H1 (cell line): Measurements from ENCODE around the gene NLRC5. TPM values are rescaled to one million over a fixed set of nuclear protein-coding genes. Genes with fewer than 3 reads are reported as not detected.

Source experiments
- CTCF ChIA-PET: fragments of 300-600 bp; sonication (Branson Sonifier 250); formaldehyde crosslinking; loops from one replicate; lab custom pipeline; 2021; ENCODE audit not compliant: partially characterized antibody; lab: Charles Lee
- POLR2A ChIA-PET: fragments of 300-600 bp; sonication (Branson Sonifier 250); formaldehyde crosslinking; loops from one replicate; lab custom pipeline; 2021; ENCODE audit warnings: inconsistent platforms; ENCODE audit not compliant: partially characterized antibody; lab: Charles Lee
- DNase-seq, 2 experiments: peaks; one replicate each; pipeline versions ENCODE4 v3.0.0 to v3.0.0-alpha.2; 2010 to 2022; ENCODE audit warnings: low spot score in 2 of 2, low read depth in 1 of 2, mixed read lengths in 1 of 2
- FAIRE-seq: peaks from 2 replicates; lab custom pipeline; 2011; peaks lifted over from hg19 to GRCh38; lab: Jason Lieb, UNC
- H2AFZ ChIP-seq: 2 replicates; pipeline ENCODE4 v1.8.1; 2012; ENCODE audit warnings: low read length, inconsistent platforms
- H2AK5ac ChIP-seq: 2 replicates; pipeline ENCODE4 v1.6.1; 2013; ENCODE audit warnings: low read depth, low read length
- H2BK120ac ChIP-seq: replicated peaks from 2 replicates; pipeline ENCODE3; 2013; ENCODE audit warnings: low read depth, low read length, inconsistent platforms
- H2BK12ac ChIP-seq: 2 replicates; pipeline ENCODE4 v1.6.1; 2013; ENCODE audit warnings: low read depth, low read length
- H2BK15ac ChIP-seq: 2 replicates; pipeline ENCODE4 v1.6.1; 2013; ENCODE audit warnings: low read length
- H2BK20ac ChIP-seq: 2 replicates; pipeline ENCODE4 v1.6.1; 2013; ENCODE audit warnings: low read length
- H2BK5ac ChIP-seq: 2 replicates; pipeline ENCODE4 v1.6.1; 2013; ENCODE audit warnings: low read depth, low read length
- H3K14ac ChIP-seq: 2 replicates; pipeline ENCODE4 v1.6.1; 2013; ENCODE audit warnings: inconsistent platforms; ENCODE audit not compliant: insufficient read length
- H3K18ac ChIP-seq: 2 replicates; pipeline ENCODE4 v1.6.1; 2013; ENCODE audit warnings: low read length; ENCODE audit errors: extremely low read depth
- H3K23ac ChIP-seq: 2 replicates; pipeline ENCODE4 v1.6.1; 2013; ENCODE audit warnings: inconsistent platforms; ENCODE audit not compliant: insufficient read length
- H3K23me2 ChIP-seq: 2 replicates; pipeline ENCODE4 v1.6.1; 2013; ENCODE audit warnings: low read depth, low read length
- H3K27ac ChIP-seq: 2 replicates; pipeline ENCODE4 v1.6.1; 2011; ENCODE audit warnings: low read depth, low read length, inconsistent platforms
- H3K27me3 ChIP-seq, 4 experiments: replicated peaks in 1 of 4; 1 replicate in 1 of 4; 2 replicates in 3 of 4; pipeline versions ENCODE4 v1.6.1 to v1.8.1; 2011 to 2013; ENCODE audit warnings: low read length in 3 of 4, mild to moderate bottlenecking in 3 of 4, inconsistent platforms in 2 of 4, mixed read lengths in 2 of 4, moderate library complexity in 1 of 4; ENCODE audit not compliant: control insufficient read depth in 3 of 4, insufficient read depth in 3 of 4; ENCODE audit errors: extremely low read depth in 1 of 4
- H3K36me3 ChIP-seq, 4 experiments: 2 replicates each; pipeline versions ENCODE4 v1.6.1 to v1.8.1; 2011 to 2013; ENCODE audit warnings: mild to moderate bottlenecking in 4 of 4, low read length in 3 of 4, moderate library complexity in 2 of 4, control low read depth in 1 of 4, inconsistent platforms in 1 of 4; ENCODE audit not compliant: insufficient read depth in 4 of 4, control insufficient read depth in 2 of 4
- H3K4ac ChIP-seq: replicated peaks from 2 replicates; pipeline ENCODE3; 2013; ENCODE audit warnings: low read length, low read depth, mixed read lengths, inconsistent platforms; ENCODE audit not compliant: insufficient read length
- H3K4me1 ChIP-seq, 4 experiments: replicated peaks in 1 of 4; 1 replicate in 1 of 4; 2 replicates in 3 of 4; pipeline versions ENCODE4 v1.6.1 to v1.8.1; 2011 to 2013; ENCODE audit warnings: low read length in 3 of 4, inconsistent platforms in 2 of 4, mixed read lengths in 1 of 4; ENCODE audit not compliant: insufficient read depth in 4 of 4, control insufficient read depth in 3 of 4
- H3K4me2 ChIP-seq, 2 experiments: 2 replicates each; pipeline versions ENCODE4 v1.6.1 to v1.8.1; 2011 to 2013; ENCODE audit warnings: low read depth in 2 of 2, low read length in 2 of 2, control low read depth in 1 of 2, inconsistent platforms in 1 of 2, mild to moderate bottlenecking in 1 of 2; ENCODE audit not compliant: insufficient read depth in 1 of 2
- H3K4me3 ChIP-seq, 4 experiments: fragments of 200-600, 300-600 bp in 1 of 4; sonication (generic), shearing (Covaris generic), sonication (Bioruptor Twin) in 1 of 4; 2 replicates each; pipeline versions ENCODE4 v1.5.1 to v1.8.1; 2011 to 2016; ENCODE audit warnings: low read length in 4 of 4, low read depth in 3 of 4, control low read depth in 2 of 4, inconsistent platforms in 2 of 4, mild to moderate bottlenecking in 2 of 4, mixed read lengths in 1 of 4, moderate library complexity in 1 of 4; ENCODE audit not compliant: insufficient read depth in 2 of 4; ENCODE audit errors: extremely low read depth in 1 of 4
- H3K56ac ChIP-seq: replicated peaks from 2 replicates; pipeline ENCODE3; 2013; ENCODE audit warnings: low read depth, mild to moderate bottlenecking, mixed read lengths, low read length, inconsistent platforms; ENCODE audit not compliant: insufficient read length
- H3K79me1 ChIP-seq: 2 replicates; pipeline ENCODE4 v1.6.1; 2013; ENCODE audit warnings: low read depth, low read length, control low read depth
- H3K79me2 ChIP-seq, 2 experiments: 2 replicates each; pipeline versions ENCODE4 v1.6.1 to v1.8.1; 2012 to 2013; ENCODE audit warnings: low read length in 2 of 2, mild to moderate bottlenecking in 2 of 2, inconsistent platforms in 1 of 2; ENCODE audit not compliant: insufficient read depth in 2 of 2, control insufficient read depth in 1 of 2
- H3K9ac ChIP-seq, 4 experiments: replicated peaks in 1 of 4; 1 replicate in 1 of 4; 2 replicates in 3 of 4; pipeline versions ENCODE4 v1.6.1 to v1.8.1; 2011 to 2013; ENCODE audit warnings: low read depth in 3 of 4, low read length in 3 of 4, control low read depth in 2 of 4, mild to moderate bottlenecking in 2 of 4, moderate library complexity in 2 of 4, inconsistent platforms in 1 of 4; ENCODE audit errors: extremely low read depth in 1 of 4
- H3K9me3 ChIP-seq, 2 experiments: 2 replicates each; pipeline versions ENCODE4 v1.6.1 to v1.8.1; 2012 to 2013; ENCODE audit warnings: mild to moderate bottlenecking in 2 of 2, moderate library complexity in 2 of 2, control low read depth in 1 of 2, inconsistent platforms in 1 of 2, low read depth in 1 of 2, low read length in 1 of 2, mixed read lengths in 1 of 2; ENCODE audit not compliant: insufficient read depth in 2 of 2
- H4K20me1 ChIP-seq, 2 experiments: replicated peaks in 1 of 2; 2 replicates each; pipeline versions ENCODE3 to v1.8.1; 2011 to 2013; ENCODE audit warnings: inconsistent platforms in 2 of 2, low read length in 2 of 2, mild to moderate bottlenecking in 1 of 2; ENCODE audit not compliant: insufficient read depth in 2 of 2, control insufficient read depth in 1 of 2
- H4K5ac ChIP-seq: 2 replicates; pipeline ENCODE4 v1.6.1; 2013; ENCODE audit warnings: low read length, low read depth, mixed read lengths, inconsistent platforms; ENCODE audit not compliant: insufficient read length
- H4K8ac ChIP-seq: 2 replicates; pipeline ENCODE4 v1.8.0; 2013; ENCODE audit warnings: mild to moderate bottlenecking, moderate library complexity, low read length, inconsistent platforms; ENCODE audit not compliant: insufficient read depth; ENCODE audit errors: extremely low read depth
- H4K91ac ChIP-seq: replicated peaks from 2 replicates; pipeline ENCODE3; 2013; ENCODE audit warnings: low read length, mixed read lengths, inconsistent platforms; ENCODE audit not compliant: insufficient read length
- BCL11A ChIP-seq, 2 experiments: IDR thresholded peaks; one replicate each; pipeline ENCODE4 v1.6.1; 2011; ENCODE audit warnings: low read depth in 2 of 2, low read length in 2 of 2, mild to moderate bottlenecking in 2 of 2
- CBX8 ChIP-seq: fragments of 300-800, 300-1000 bp; sonication (generic); IDR thresholded peaks from 2 replicates; pipeline ENCODE4 v1.7.1; 2016; ENCODE audit warnings: low read depth, low read length, borderline replicate concordance
- CHD2 ChIP-seq: IDR thresholded peaks from 2 replicates; pipeline ENCODE4 v1.6.1; 2012; ENCODE audit warnings: low read length, improper control_type of control experiment
- EZH2 ChIP-seq: fragments of 200-600 bp; sonication (generic); IDR thresholded peaks from 2 replicates; pipeline ENCODE4 v1.7.1; 2012; ENCODE audit warnings: low read depth, mild to moderate bottlenecking, moderate library complexity, low read length, inconsistent platforms; ENCODE audit not compliant: severe bottlenecking
- GTF2F1 ChIP-seq: IDR thresholded peaks from 2 replicates; pipeline ENCODE4 v1.6.1; 2012; ENCODE audit warnings: low read depth, low read length, improper control_type of control experiment, borderline replicate concordance
- HDAC6 ChIP-seq: IDR thresholded peaks from one replicate; pipeline ENCODE4 v1.7.1; 2012; ENCODE audit warnings: low read depth, mild to moderate bottlenecking, inconsistent platforms, low read length, moderate library complexity
- NANOG ChIP-seq: IDR thresholded peaks from 2 replicates; pipeline ENCODE4 v1.6.1; 2011; ENCODE audit warnings: low read length, low read depth, mild to moderate bottlenecking, inconsistent platforms; ENCODE audit not compliant: insufficient read depth, poor library complexity, severe bottlenecking
- RFX5 ChIP-seq: IDR thresholded peaks from 2 replicates; pipeline ENCODE4 v1.6.1; 2011; ENCODE audit warnings: low read depth, low read length, improper control_type of control experiment, borderline replicate concordance
- SIN3A ChIP-seq, 2 experiments: IDR thresholded peaks in 1 of 2; conservative IDR thresholded peaks in 1 of 2; 2 replicates each; pipeline ENCODE4 v1.6.1; 2011 to 2012; ENCODE audit warnings: low read length in 2 of 2, improper control_type of control experiment in 1 of 2, low read depth in 1 of 2, mild to moderate bottlenecking in 1 of 2
- ZNF274 ChIP-seq: IDR thresholded peaks from 2 replicates; pipeline ENCODE4 v1.7.0; 2012; ENCODE audit warnings: low read length, borderline replicate concordance; ENCODE audit errors: extremely low read depth
- WGBS, 2 experiments: shearing (Covaris generic) in 1 of 2; methylation state at CpG; one replicate each; pipeline versions ENCODE4 v1.1.6 to v1.1.7; 2013 to 2015; ENCODE audit warnings: low lambda C conversion rate in 2 of 2, mixed read lengths in 2 of 2, inconsistent platforms in 1 of 2, low coverage in 1 of 2, missing lambda C conversion rate in 1 of 2; ENCODE audit not compliant: insufficient replicate concordance in 2 of 2, insufficient coverage in 1 of 2, insufficient read length in 1 of 2; ENCODE audit errors: extremely low coverage in 1 of 2, missing lambda C conversion rate in 1 of 2; 5-methylcytosine and 5-hydroxymethylcytosine counted together
- polyA plus RNA-seq, 7 experiments: library from polyadenylated mRNA; depleted of rRNA in 3 of 7; stranded (reverse) in 5 of 7; unstranded in 2 of 7; fragments of >200 nt in 5 of 7; fragments of 200-250 nt in 2 of 7; gene quantifications; 1 replicate in 5 of 7; 2 replicates in 1 of 7; 4 replicates in 1 of 7; pipeline versions ENCODE4 v1.2.1 to v1.2.3, GENCODE V29; 2011 to 2013; ENCODE audit warnings: missing spikeins in 2 of 7, mixed read lengths in 2 of 7
- total RNA-seq: library from RNA; stranded (reverse); fragmentation: NEBNext Ultra II Directional; extraction: Animal tissue kit (Norgen Biotek cat#: 25700); gene quantifications from 2 replicates; pipeline ENCODE4 v1.2.1, GENCODE V29; 2021
- TF ChIP-seq, protein P1 (sequence below), 3 experiments: IDR thresholded peaks; 1 replicate in 2 of 3; 2 replicates in 1 of 3; pipeline versions ENCODE4 v1.5.1 to v1.6.1; 2011; ENCODE audit warnings: low read length in 3 of 3, mild to moderate bottlenecking in 3 of 3, inconsistent platforms in 2 of 3, low read depth in 1 of 3, moderate library complexity in 1 of 3; ENCODE audit not compliant: insufficient read depth in 1 of 3; ENCODE audit errors: control extremely low read depth in 1 of 3

The NLRC5 gene
- total and polyA plus RNA-seq, 2 of the 8 experiments (the other 6 are each of a cell fraction or from before 2014, with no cell fraction given): 2.2 to 3.2 TPM

GRCh38 chr16:57111420-57111819 lies 122.1 kb downstream of the NLRC5 start:
- H3K4me3 ChIP-seq: no peak overlapping the region
- FAIRE-seq: no peak
- peaks cover 0 to 15% (median 4%) of the 10 kb centered on the region in 4 experiments; a peak in 4 of 7 replicates for H3K4me1 ChIP-seq
- no peaks in the 10 kb centered on the region for H3K23me2 ChIP-seq
- no peaks in the 10 kb centered on the region; the same call in 1 of the 2 replicates for H3K79me1 ChIP-seq
- no peak overlapping the region for H3K27ac ChIP-seq
- H3K27me3 ChIP-seq: no peaks in the 10 kb centered on the region
- no peak overlapping the region for H3K4ac ChIP-seq
- no peak overlapping the region for H2AFZ ChIP-seq
- no peak overlapping the region for H3K18ac ChIP-seq
- H3K14ac ChIP-seq: no peak overlapping the region
- no peak for DNase-seq
- H3K56ac ChIP-seq: no peak overlapping the region
- H4K91ac ChIP-seq: no peak overlapping the region
- WGBS, 2 experiments: 94% methylated on average over 2 of the region's 2 CpGs; no CpG with 5 or more reads in 1 of the 2 experiments
- no peak overlapping the region for H2BK120ac ChIP-seq
- no peaks in the 10 kb centered on the region for H3K36me3 ChIP-seq
- ChIA-PET CTCF (interaction anchor here (1.0 kb wide), 1 partner anchor 27 kb away, joined by 3 read pairs; no protein-coding TSS in a partner anchor), POLR2A (interaction anchor here (1.5 kb wide), 1 partner anchor 10 kb away, joined by 3 read pairs; no protein-coding TSS in a partner anchor)
- H2AK5ac ChIP-seq: no peak overlapping the region
- no peaks in the 10 kb centered on the region for H3K79me2 ChIP-seq
- H3K9ac ChIP-seq: no peak overlapping the region
- no peak overlapping the region for H2BK20ac ChIP-seq
- H4K5ac ChIP-seq: no peak overlapping the region
- H4K20me1 ChIP-seq: no peaks in the 10 kb centered on the region
- H2BK5ac ChIP-seq: no peak overlapping the region
- no peak overlapping the region for H4K8ac ChIP-seq
- H2BK12ac ChIP-seq: no peak overlapping the region
- H3K9me3 ChIP-seq: no peaks in the 10 kb centered on the region
- no peak overlapping the region for H2BK15ac ChIP-seq
- no peak overlapping the region for H3K4me2 ChIP-seq
- no peak overlapping the region for H3K23ac ChIP-seq
- no peak for TF ChIP-seq EZH2
- no peak for TF ChIP-seq RFX5
- no peak for TF ChIP-seq CBX8
- no peak for TF ChIP-seq SIN3A (conservative IDR thresholded peaks at IDR 0.05 in 1 of 2, IDR thresholded peaks at IDR 0.05 in 1 of 2; ENCODE audit: low read depth in 1 of 2, low read length in 2 of 2)
- TF ChIP-seq HDAC6: no peak
- no peak for TF ChIP-seq GTF2F1
- no peak for TF ChIP-seq NANOG
- TF ChIP-seq ZNF274: no peak
- TF ChIP-seq BCL11A (IDR thresholded peaks at IDR 0.05; ENCODE audit: low read depth in 2 of 2, low read length in 2 of 2): no peak
- no peak for TF ChIP-seq CHD2
- TF ChIP-seq, protein P1, sequence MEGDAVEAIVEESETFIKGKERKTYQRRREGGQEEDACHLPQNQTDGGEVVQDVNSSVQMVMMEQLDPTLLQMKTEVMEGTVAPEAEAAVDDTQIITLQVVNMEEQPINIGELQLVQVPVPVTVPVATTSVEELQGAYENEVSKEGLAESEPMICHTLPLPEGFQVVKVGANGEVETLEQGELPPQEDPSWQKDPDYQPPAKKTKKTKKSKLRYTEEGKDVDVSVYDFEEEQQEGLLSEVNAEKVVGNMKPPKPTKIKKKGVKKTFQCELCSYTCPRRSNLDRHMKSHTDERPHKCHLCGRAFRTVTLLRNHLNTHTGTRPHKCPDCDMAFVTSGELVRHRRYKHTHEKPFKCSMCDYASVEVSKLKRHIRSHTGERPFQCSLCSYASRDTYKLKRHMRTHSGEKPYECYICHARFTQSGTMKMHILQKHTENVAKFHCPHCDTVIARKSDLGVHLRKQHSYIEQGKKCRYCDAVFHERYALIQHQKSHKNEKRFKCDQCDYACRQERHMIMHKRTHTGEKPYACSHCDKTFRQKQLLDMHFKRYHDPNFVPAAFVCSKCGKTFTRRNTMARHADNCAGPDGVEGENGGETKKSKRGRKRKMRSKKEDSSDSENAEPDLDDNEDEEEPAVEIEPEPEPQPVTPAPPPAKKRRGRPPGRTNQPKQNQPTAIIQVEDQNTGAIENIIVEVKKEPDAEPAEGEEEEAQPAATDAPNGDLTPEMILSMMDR (IDR thresholded peaks at IDR 0.05; ENCODE audit: control extremely low read depth in 1 of 3, insufficient read depth in 1 of 3, low read depth in 1 of 3, low read length in 3 of 3): no peak
